Upper lobe of left lung (tissue), 6 donors: ENCODE data around the gene DNAJB8. TPM values are rescaled to one million over a fixed set of nuclear protein-coding genes. Genes with fewer than 3 reads are reported as not detected.

ENCODE experiments used
- ATAC-seq, 2 donors: fragments of 200-7000 bp; cut with Tn5 transposase; one replicate each; pipeline ENCODE4 v1.9.1; 2022; ENCODE audit warnings: mild to moderate bottlenecking in 2 of 2, moderate library complexity in 2 of 2; ENCODE audit not compliant: low FRiP score in 2 of 2
- DNase-seq, 2 donors: peaks; one replicate each; pipeline ENCODE4 v3.0.0-alpha.2; 2019 to 2020
- H3K27ac ChIP-seq, 4 donors: fragments of 200-600 bp; sonication (generic); one replicate each; pipeline ENCODE4 v1.5.1; 2016 to 2019
- H3K27me3 ChIP-seq, 4 donors: fragments of 200-600 bp; sonication (generic); one replicate each; pipeline ENCODE4 v1.5.1; 2017 to 2019
- H3K36me3 ChIP-seq, 4 donors: fragments of 200-600 bp; sonication (generic); one replicate each; pipeline ENCODE4 v1.5.1; 2016 to 2019
- H3K4me1 ChIP-seq, 4 donors: fragments of 200-600 bp; sonication (generic); one replicate each; pipeline ENCODE4 v1.5.1; 2018 to 2019
- H3K4me3 ChIP-seq, 4 donors: fragments of 200-600 bp; sonication (generic); one replicate each; pipeline ENCODE4 v1.5.1; 2017 to 2019; ENCODE audit warnings: mild to moderate bottlenecking in 2 of 4, moderate library complexity in 1 of 4
- H3K9me3 ChIP-seq, 4 donors: fragments of 200-600 bp; sonication (generic); one replicate each; pipeline ENCODE4 v1.5.1; 2018 to 2019
- CTCF ChIP-seq, 6 experiments: fragments of 450-650 bp in 4 of 6; fragments of 200-600 bp in 2 of 6; sonication (generic) in 2 of 6; IDR thresholded peaks; one replicate each; pipeline ENCODE4 v1.5.1; 2016 to 2019; ENCODE audit warnings: antibody characterized with exemption in 6 of 6
- EP300 ChIP-seq, 4 donors: sonication (generic); formaldehyde crosslinking; IDR thresholded peaks; one replicate each; pipeline ENCODE4 v1.5.1; 2017; ENCODE audit warnings: antibody characterized with exemption in 4 of 4, control low read depth in 2 of 4
- POLR2A ChIP-seq, 4 donors: fragments of 450-650 bp; IDR thresholded peaks; one replicate each; pipeline ENCODE4 v1.5.1; 2016 to 2017; ENCODE audit warnings: antibody characterized with exemption in 4 of 4, mild to moderate bottlenecking in 2 of 4
- POLR2AphosphoS5 ChIP-seq, 2 donors: sonication (generic); formaldehyde crosslinking; IDR thresholded peaks; one replicate each; pipeline ENCODE4 v1.5.1; 2017; ENCODE audit warnings: antibody characterized with exemption in 2 of 2
- WGBS, 2 donors: methylation state at CpG; one replicate each; pipeline ENCODE4 v1.1.5; 2017 to 2018; 5-methylcytosine and 5-hydroxymethylcytosine counted together
- total RNA-seq, 6 donors: library from RNA; depleted of rRNA in 4 of 6; stranded (reverse); fragments of >200 nt in 4 of 6; gene quantifications; one replicate each; pipeline versions ENCODE4 v1.1.0 to v1.2.1, GENCODE V29; 2016 to 2021
- donor health status: DM: no; HTN: no; CAD: no; lungs with moderate emphysema.
- donor health status: DM: no; HTN: yes; CAD: no; lungs with severe emphysema.

The DNAJB8 gene
- total RNA-seq, 6 donors from 2014 or later = not detected

- H3K27me3 ChIP-seq = peaks cover 0 to 78% (median 54%) of the 10 kb centered on the region in 4 donors
- ATAC-seq (no peak), DNase-seq (peak; percentile 20 to 82)
- H3K4me3 ChIP-seq = peak overlapping the region; percentile 8 to 69 (median 58)
- H3K36me3 ChIP-seq = peaks cover 0 to 13% (median 2%) of the 10 kb centered on the region in 4 donors
- 12% methylated on average over 19 of the region's 19 CpGs; no CpG with 5 or more reads in 1 of the 2 donors for WGBS, 2 donors
- H3K9me3 ChIP-seq = no peaks in the 10 kb centered on the region
- peaks cover 39 to 81% (median 52%) of the 10 kb centered on the region in 4 donors for H3K4me1 ChIP-seq
- H3K27ac ChIP-seq = peak overlapping the region; percentile 89 to 94 (median 90)
- TF ChIP-seq EP300 (IDR thresholded peaks at IDR 0.05) = no peak
- no peak for TF ChIP-seq POLR2AphosphoS5 (IDR thresholded peaks at IDR 0.05)
- no peak for TF ChIP-seq CTCF (IDR thresholded peaks at IDR 0.05)
- TF ChIP-seq POLR2A (IDR thresholded peaks at IDR 0.05) = no peak
These were observed 24.9 kb upstream of the DNAJB8 start for GRCh38 chr3:128491691-128491940.

- WGBS, 2 donors = 10 to 13% methylated on average over 12 to 23 of the region's 23 CpGs
- Histone ChIP-seq H3K4me1 (peaks cover 40 to 79% (median 54%) of the 10 kb centered on the region in 4 donors), H3K9me3 (no peaks in the 10 kb centered on the region), H3K4me3 (peak overlapping the region; percentile 8 to 69 (median 58)), H3K27me3 (peaks cover 0 to 79% (median 56%) of the 10 kb centered on the region in 4 donors), H3K36me3 (peaks cover 0 to 18% (median 3%) of the 10 kb centered on the region in 4 donors), H3K27ac (peak overlapping the region; percentile 89 to 94 (median 90))
- TF ChIP-seq EP300 (IDR thresholded peaks at IDR 0.05) (no peak), POLR2A (IDR thresholded peaks at IDR 0.05) (no peak), POLR2AphosphoS5 (IDR thresholded peaks at IDR 0.05) (no peak), CTCF (IDR thresholded peaks at IDR 0.05) (no peak)
- ATAC-seq = no peak
- DNase-seq = no peak
These were observed 24.4 kb upstream of the DNAJB8 start for GRCh38 chr3:128490915-128491690.

GRCh38 chr3:128490650-128490914 lies 23.9 kb upstream of the DNAJB8 start:
- Histone ChIP-seq H3K4me1 (peaks cover 40 to 74% (median 54%) of the 10 kb centered on the region in 4 donors), H3K27ac (peak overlapping the region; percentile 89 to 94 (median 90)), H3K4me3 (peak overlapping the region; percentile 26 to 69 (median 58)), H3K9me3 (no peaks in the 10 kb centered on the region), H3K27me3 (peaks cover 0 to 83% (median 58%) of the 10 kb centered on the region in 4 donors), H3K36me3 (peaks cover 0 to 23% (median 5%) of the 10 kb centered on the region in 4 donors)
- DNase-seq (no peak), ATAC-seq (no peak)
- 11 to 16% methylated on average over 4 to 8 of the region's 10 CpGs for WGBS, 2 donors
- no peak for TF ChIP-seq POLR2A (IDR thresholded peaks at IDR 0.05)
- no peak for TF ChIP-seq EP300 (IDR thresholded peaks at IDR 0.05)
- TF ChIP-seq CTCF (IDR thresholded peaks at IDR 0.05) = no peak
- TF ChIP-seq POLR2AphosphoS5 (IDR thresholded peaks at IDR 0.05) = no peak

GRCh38 chr3:128489927-128490649 lies 23.4 kb upstream of the DNAJB8 start:
- Histone ChIP-seq H3K27me3 (peaks cover 0 to 87% (median 60%) of the 10 kb centered on the region in 4 donors), H3K27ac (peak overlapping the region; percentile 89 to 94 (median 90)), H3K4me1 (peaks cover 40 to 70% (median 54%) of the 10 kb centered on the region in 4 donors), H3K36me3 (peaks cover 0 to 27% (median 5%) of the 10 kb centered on the region in 4 donors), H3K4me3 (peak overlapping the region; percentile 26 to 69 (median 58)), H3K9me3 (no peaks in the 10 kb centered on the region)
- ATAC-seq = no peak
- TF ChIP-seq POLR2AphosphoS5 (IDR thresholded peaks at IDR 0.05) = no peak
- TF ChIP-seq POLR2A (IDR thresholded peaks at IDR 0.05) = no peak
- TF ChIP-seq EP300 (IDR thresholded peaks at IDR 0.05) = no peak
- TF ChIP-seq CTCF (IDR thresholded peaks at IDR 0.05) = no peak
- 3% methylated on average over 25 to 54 of the region's 61 CpGs for WGBS, 2 donors
- peak in 1 of 2 donors; percentile 87 for DNase-seq
